ELR (cell line): ENCODE results near the gene SETBP1.

Experiments
- DNase-seq: peaks from one replicate; pipeline ENCODE4 v3.0.0-alpha.2; 2015; ENCODE audit warnings: low read depth

The SETBP1 gene

GRCh38 chr18:44876755-44877154 lies 196.1 kb downstream of the SETBP1 start:
- DNase-seq = no peak

GRCh38 chr18:44878335-44878734 lies 197.6 kb downstream of the SETBP1 start:
- no peak for DNase-seq

DNA sequence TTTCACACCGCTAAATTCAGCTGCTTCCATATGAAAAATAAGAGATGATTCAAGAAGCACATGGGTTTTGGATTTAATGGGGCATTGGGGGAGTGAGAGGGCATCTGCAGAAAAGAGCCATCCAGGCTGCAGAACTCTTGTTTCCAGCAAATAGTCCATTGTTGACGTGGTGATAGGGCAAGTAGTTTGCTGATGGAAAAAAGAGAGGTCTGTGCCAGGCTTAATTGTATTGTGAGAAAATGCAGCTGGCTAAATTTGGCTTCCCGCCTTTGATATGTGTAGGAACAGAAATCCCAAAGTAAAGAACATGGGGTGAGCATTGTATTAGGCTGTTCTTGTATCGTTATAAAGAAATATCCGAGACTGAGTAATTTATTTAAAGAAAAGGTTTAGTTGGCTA lies 199.5 kb downstream of the SETBP1 start:
- no peak for DNase-seq

GRCh38 chr18:44881461-44882162 lies 200.9 kb downstream of the SETBP1 start:
- DNase-seq = no peak

- no peak for DNase-seq
Observed at GRCh38 chr18:44882163-44882868, 201.6 kb downstream of the SETBP1 start.

GRCh38 chr18:44883671-44884070 lies 203.0 kb downstream of the SETBP1 start:
- DNase-seq = no peak

GRCh38 chr18:44884431-44884830 lies 203.7 kb downstream of the SETBP1 start:
- no peak for DNase-seq

- no peak for DNase-seq
Observed at GRCh38 chr18:44885507-44885906, 204.8 kb downstream of the SETBP1 start.

- peak; percentile 0 for DNase-seq
Observed at GRCh38 chr18:44887227-44887631, 206.5 kb downstream of the SETBP1 start.

GRCh38 chr18:44889111-44889510 lies 208.4 kb downstream of the SETBP1 start:
- no peak for DNase-seq

GRCh38 chr18:44893045-44893706 lies 212.5 kb downstream of the SETBP1 start:
- DNase-seq = no peak

GRCh38 chr18:44893966-44894365 lies 213.3 kb downstream of the SETBP1 start:
- DNase-seq = no peak

- peak; percentile 39 for DNase-seq
Observed at GRCh38 chr18:44895176-44895798, 214.6 kb downstream of the SETBP1 start.

- DNase-seq = no peak
Observed at GRCh38 chr18:44896846-44897245, 216.2 kb downstream of the SETBP1 start.

- no peak for DNase-seq
Observed at GRCh38 chr18:44897411-44897810, 216.7 kb downstream of the SETBP1 start.

GRCh38 chr18:44897816-44898215 lies 217.1 kb downstream of the SETBP1 start:
- no peak for DNase-seq

DNA sequence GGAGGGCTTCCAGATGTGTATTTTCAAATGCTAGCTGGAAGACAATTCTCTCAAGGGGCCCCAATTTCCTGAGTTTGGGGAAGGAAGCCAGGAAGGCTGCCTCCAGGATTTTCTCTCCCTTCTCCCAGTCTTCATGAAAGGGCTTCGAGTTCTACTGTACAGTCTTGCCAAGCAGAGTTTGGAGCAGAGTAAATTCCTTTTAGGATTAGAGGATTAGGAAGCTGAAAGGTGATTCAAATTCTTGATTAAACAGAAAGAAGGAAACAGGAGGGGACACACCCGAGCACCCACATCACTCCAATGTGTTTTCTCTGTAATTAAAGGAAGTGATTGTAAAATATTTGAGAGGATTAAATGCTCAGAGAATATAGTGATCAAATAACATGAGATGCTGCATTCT lies 217.8 kb downstream of the SETBP1 start:
- no peak for DNase-seq

GRCh38 chr18:44899832-44900231 lies 219.1 kb downstream of the SETBP1 start:
- DNase-seq = no peak

DNA sequence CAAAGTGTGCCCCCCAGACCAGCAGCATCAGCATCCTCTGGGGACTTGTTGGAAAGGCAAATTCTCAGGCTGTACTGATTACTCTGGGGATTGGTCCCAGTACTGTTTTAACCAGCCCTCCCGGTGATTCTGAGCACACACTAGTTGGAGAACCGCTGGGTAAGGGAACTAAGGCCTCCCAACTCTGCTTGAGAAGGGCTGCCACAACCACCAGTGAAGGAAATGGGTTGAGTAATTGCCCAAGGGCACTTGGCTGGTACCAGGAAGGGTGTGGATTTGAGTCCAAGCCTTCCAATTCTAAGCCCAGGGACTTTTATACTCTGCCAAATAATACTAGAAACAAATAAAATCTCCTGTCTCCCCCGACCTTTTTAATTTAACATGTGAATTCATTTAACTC lies 219.9 kb downstream of the SETBP1 start:
- no peak for DNase-seq

DNA sequence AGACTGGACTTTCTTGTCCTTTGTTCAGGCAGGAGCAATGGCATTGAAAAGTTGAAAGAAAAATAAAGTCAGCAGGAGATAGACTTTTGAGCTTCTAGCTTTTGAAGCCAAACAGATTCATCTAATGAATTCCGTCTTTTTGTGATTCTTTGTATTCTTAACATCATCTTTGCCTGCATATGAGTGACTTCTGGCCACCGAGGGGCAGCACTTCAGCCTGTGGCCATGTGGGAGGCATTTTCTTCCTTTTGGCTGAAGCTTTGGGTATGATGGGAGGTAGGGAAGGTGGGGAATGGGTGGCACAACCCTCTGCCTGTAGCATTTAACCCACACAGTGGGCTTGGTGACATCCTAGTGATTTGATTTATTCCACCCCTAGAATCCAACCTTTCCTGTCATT lies 220.6 kb downstream of the SETBP1 start:
- DNase-seq = no peak

DNA sequence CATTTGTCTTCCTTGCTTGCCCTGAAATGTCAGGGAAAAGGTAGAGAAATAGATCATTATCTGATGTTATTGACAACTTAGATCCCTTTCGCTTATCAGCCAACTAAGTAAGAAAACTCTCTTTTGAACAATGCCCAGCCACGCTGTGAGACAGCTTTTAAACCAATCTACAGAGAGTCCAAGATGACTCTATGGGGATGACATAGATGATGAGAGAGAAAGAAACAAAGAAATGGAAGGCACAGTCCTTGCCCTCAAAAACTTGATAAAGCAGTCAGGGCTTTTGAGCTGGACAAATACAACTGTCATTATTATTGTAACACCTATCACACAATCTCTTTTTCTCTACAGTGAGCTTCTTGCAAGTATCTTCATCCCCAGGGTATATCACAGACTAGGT lies 222.6 kb downstream of the SETBP1 start:
- DNase-seq = no peak

DNA sequence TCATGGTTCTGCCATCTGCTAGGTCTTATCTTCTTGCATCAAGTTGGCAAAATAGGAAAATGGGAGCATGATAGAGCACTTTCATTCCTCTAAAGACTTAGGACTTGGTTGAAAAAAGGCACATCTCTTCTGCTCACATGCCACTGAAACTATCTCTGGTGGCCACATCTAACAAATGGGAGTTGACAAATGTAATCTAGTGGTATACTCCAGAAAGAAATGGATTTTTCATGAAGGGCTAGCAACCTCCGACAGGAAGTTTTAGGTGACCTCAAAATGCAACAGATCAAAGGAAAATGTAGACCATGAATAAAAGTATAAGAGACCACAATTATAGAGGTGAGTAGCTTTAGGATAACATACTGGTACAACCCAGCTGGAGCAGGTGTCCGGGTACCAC lies 224.1 kb downstream of the SETBP1 start:
- no peak for DNase-seq

GRCh38 chr18:44909191-44909719 lies 228.6 kb downstream of the SETBP1 start:
- DNase-seq = no peak
